Dendritic cell treated with granulocyte-macrophage colony-stimulating factor and Interleukin-4, amounts not matched to agents 40 ng/mL and 50 ng/mL, for 4 days (primary cell): Measurements from ENCODE around the gene ZNHIT3.
A peak's percentile ranks its signal among the peaks of the same experiment; 100 is the strongest.

ENCODE experiments used
- H3K27ac Mint-ChIP-seq: one replicate; pipeline ENCODE4 v1.8.0; 2022; ENCODE audit warnings: mild to moderate bottlenecking, mixed read lengths
- H3K27me3 Mint-ChIP-seq: one replicate; pipeline ENCODE4 v1.8.0; 2022; ENCODE audit warnings: mild to moderate bottlenecking, mixed read lengths
- H3K36me3 Mint-ChIP-seq: one replicate; pipeline ENCODE4 v1.8.0; 2022; ENCODE audit warnings: low read depth, mixed read lengths
- H3K4me1 Mint-ChIP-seq: one replicate; pipeline ENCODE4 v1.8.0; 2022; ENCODE audit warnings: low read depth, mixed read lengths
- H3K4me3 Mint-ChIP-seq: one replicate; pipeline ENCODE4 v1.8.0; 2022; ENCODE audit warnings: mild to moderate bottlenecking, moderate library complexity, mixed read lengths
- H3K9me3 Mint-ChIP-seq: one replicate; pipeline ENCODE4 v1.8.0; 2022; ENCODE audit warnings: mixed read lengths
- intact Hi-C: fragments of 100-400 bp; cut with micrococcal nuclease; formaldehyde crosslinking; loops from one replicate; pipeline ENCODE4 v1.15.0; 2022

The ZNHIT3 gene

GRCh38 chr17:36535669-36536081 is 49.2 kb downstream of the ZNHIT3 start:
- peaks cover 26% of the 10 kb centered on the region for H3K4me1 Mint-ChIP-seq
- intact Hi-C loops = loop anchor here (1.0 kb wide), 1 partner anchor 9 kb away; the partner anchor contains the start of gene GGNBP2
- H3K36me3 Mint-ChIP-seq = peaks cover 52% of the 10 kb centered on the region
- H3K27me3 Mint-ChIP-seq = no peaks in the 10 kb centered on the region
- peak overlapping the region; percentile 97 for H3K4me3 Mint-ChIP-seq
- no peaks in the 10 kb centered on the region for H3K9me3 Mint-ChIP-seq
- peak overlapping the region; percentile 97 for H3K27ac Mint-ChIP-seq

DNA sequence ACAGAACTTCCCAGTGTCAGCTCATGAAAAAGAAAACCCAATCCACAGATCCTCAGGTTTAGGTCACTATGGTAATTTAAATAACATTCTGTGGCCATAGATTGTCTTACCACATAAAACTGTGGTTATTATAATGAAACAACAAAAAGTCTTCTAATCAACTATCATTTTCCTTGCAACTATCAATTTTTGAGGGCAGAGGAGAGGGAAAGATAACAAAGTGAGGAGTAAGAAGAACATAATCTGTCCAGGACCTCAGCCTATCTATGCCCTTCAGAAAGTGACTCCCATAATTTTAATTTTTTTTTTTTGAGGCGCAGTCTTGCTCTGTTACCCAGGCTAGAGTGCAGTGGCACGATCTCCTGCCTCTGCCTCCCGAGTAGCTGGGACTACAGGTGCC is 54.2 kb downstream of the ZNHIT3 start:
- no peak overlapping the region for H3K4me3 Mint-ChIP-seq
- H3K9me3 Mint-ChIP-seq = no peaks in the 10 kb centered on the region
- no peak overlapping the region for H3K27ac Mint-ChIP-seq
- H3K4me1 Mint-ChIP-seq = peaks cover 15% of the 10 kb centered on the region
- peaks cover 43% of the 10 kb centered on the region for H3K36me3 Mint-ChIP-seq
- intact Hi-C loops = loop anchor here (5.0 kb wide), 1 partner anchor 407 kb away; the partner anchor contains the start of gene AATF
- no peaks in the 10 kb centered on the region for H3K27me3 Mint-ChIP-seq

DNA sequence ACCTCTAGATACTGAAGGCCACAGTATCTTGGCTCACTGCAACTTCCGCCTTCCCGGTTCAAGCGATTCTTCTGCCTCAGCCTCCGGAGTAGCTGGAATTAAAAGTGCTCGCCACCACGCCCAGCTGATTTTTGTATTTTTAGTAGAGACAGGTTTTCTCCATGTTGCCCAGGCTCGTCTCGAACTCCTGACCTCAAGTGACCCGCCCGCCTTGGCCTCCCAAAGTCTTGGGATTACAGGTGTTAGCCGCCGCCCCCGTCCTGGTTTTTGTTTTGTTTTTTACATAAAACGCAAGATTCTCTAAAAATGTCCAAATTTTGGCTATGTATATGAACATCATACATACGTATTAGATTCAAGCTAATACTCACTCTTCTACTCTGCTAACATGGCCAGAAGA is 56.3 kb downstream of the ZNHIT3 start:
- Mint-ChIP-seq H3K4me1 (peaks cover 9% of the 10 kb centered on the region), H3K27me3 (no peaks in the 10 kb centered on the region), H3K36me3 (peaks cover 49% of the 10 kb centered on the region), H3K27ac (peak overlapping the region; percentile 99), H3K9me3 (no peaks in the 10 kb centered on the region), H3K4me3 (no peak overlapping the region)
- intact Hi-C loops = loop anchor here (5.0 kb wide), 1 partner anchor 405 kb away; the partner anchor contains the start of gene AATF

DNA sequence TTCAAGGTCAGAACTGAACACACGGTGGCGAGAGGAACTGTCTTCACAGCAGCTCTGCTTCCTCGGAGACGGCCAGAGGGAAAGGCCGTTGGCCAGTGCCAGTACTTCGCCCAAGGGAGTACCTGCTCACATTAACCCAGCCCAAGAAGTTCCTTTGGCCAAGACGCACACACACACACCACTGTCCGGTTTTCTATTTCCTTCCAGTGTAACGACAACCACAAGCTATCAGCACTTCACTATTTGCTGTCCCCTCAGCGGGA is 57.5 kb downstream of the ZNHIT3 start:
- H3K27ac Mint-ChIP-seq = peak overlapping the region; percentile 99
- H3K36me3 Mint-ChIP-seq = peaks cover 56% of the 10 kb centered on the region
- H3K4me1 Mint-ChIP-seq = peaks cover 21% of the 10 kb centered on the region
- H3K4me3 Mint-ChIP-seq = peak overlapping the region; percentile 98
- intact Hi-C loops = loop anchor here (1.0 to 5.0 kb wide), 2 partner anchors 9 to 403 kb away; partner anchors contain the start of gene AATF
- H3K27me3 Mint-ChIP-seq = no peaks in the 10 kb centered on the region
- H3K9me3 Mint-ChIP-seq = no peaks in the 10 kb centered on the region

DNA sequence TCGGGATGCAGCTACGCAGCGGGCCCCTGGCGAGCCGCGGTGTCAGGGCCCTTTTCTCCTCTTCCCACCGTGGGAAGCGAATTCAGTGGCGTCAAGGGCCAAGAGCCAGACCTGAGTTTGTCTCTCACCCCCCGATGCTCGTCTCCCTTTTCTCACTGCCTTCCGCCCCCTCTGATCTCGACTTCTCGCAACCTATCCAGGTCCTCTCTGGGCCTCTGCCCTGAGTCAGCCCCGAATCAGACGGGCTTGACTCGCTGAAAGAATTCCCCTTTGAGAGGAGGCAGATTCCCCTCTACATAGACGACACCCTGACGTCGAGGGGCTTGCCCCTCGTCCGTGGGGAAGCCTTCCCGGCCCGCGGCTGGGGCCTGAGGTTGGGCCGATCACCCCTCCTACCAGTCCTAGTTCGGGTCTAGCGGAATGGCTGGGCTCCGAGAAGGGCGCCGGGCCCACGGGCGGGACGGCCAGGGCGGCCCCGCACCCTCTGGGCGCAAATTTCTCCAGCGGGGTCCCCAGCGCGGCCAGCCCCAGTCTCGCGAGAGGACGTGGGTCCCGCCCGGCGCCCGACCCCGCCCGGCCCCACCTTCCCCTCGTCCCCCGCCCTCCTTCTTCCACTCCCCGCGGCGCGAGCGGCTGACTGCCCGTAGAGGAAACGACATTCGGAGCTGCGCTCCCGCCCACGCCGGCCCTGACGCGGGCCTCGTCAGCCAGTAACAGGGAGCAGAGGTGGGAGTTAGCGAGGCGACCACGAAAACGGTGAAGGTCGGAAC is 58.0 kb downstream of the ZNHIT3 start, which contains the start of gene GGNBP2:
TSS of gene GGNBP2 (plus strand) at position 613 of the 770 bp plus-strand sequence. CDS start 806 bp downstream, outside the sequence.
- peaks cover 21% of the 10 kb centered on the region for H3K4me1 Mint-ChIP-seq
- H3K36me3 Mint-ChIP-seq = peaks cover 54% of the 10 kb centered on the region
- H3K9me3 Mint-ChIP-seq = no peaks in the 10 kb centered on the region
- intact Hi-C loops = loop anchor here (1.0 to 5.0 kb wide), 3 partner anchors 9 to 403 kb away; partner anchors contain the start of genes AATF and DHRS11
- H3K27ac Mint-ChIP-seq = peak within 1 kb of the TSS; percentile 99
- H3K4me3 Mint-ChIP-seq = peak within 1 kb of the TSS; percentile 98
- H3K27me3 Mint-ChIP-seq = no peaks in the 10 kb centered on the region

- H3K36me3 Mint-ChIP-seq = peaks cover 54% of the 10 kb centered on the region
- H3K4me1 Mint-ChIP-seq = peaks cover 19% of the 10 kb centered on the region
- no peaks in the 10 kb centered on the region for H3K27me3 Mint-ChIP-seq
- H3K4me3 Mint-ChIP-seq = peak overlapping the region; percentile 98
- intact Hi-C loops = loop anchor here (5.0 kb wide), 1 partner anchor 47 kb away; the partner anchor contains the start of gene DHRS11
- no peaks in the 10 kb centered on the region for H3K9me3 Mint-ChIP-seq
- peak overlapping the region; percentile 99 for H3K27ac Mint-ChIP-seq
Observed at GRCh38 chr17:36545077-36545464, 58.6 kb downstream of the ZNHIT3 start.
